HG03139 (cell line): ENCODE data around the gene INTS7.
"Not testable (repeated sequence)": the region's sequence is repeated elsewhere in the genome, so short reads cannot be mapped to it uniquely, and the experiment has no call there.

ENCODE experiments used
- ATAC-seq: cut with Tn5 transposase; IDR thresholded peaks from one replicate; pipeline ENCODE4 v1.9.1; 2021; ENCODE audit not compliant: unreplicated experiment

Gene INTS7

GRCh38 chr1:211986628-211987254 lies 48.6 kb downstream of the INTS7 start:
- no peak for ATAC-seq

- ATAC-seq: no peak
These were observed 49.6 kb downstream of the INTS7 start for GRCh38 chr1:211985556-211986264.

- ATAC-seq: no peak
These were observed 56.8 kb downstream of the INTS7 start for GRCh38 chr1:211978596-211978995.

- ATAC-seq: no peak
These were observed 60.0 kb downstream of the INTS7 start for GRCh38 chr1:211975152-211975941.

GRCh38 chr1:211973541-211973940 lies 61.8 kb downstream of the INTS7 start:
- ATAC-seq: no peak

- ATAC-seq: no peak
These were observed 67.0 kb downstream of the INTS7 start for GRCh38 chr1:211968200-211968834.

GRCh38 chr1:211967704-211968103 lies 67.7 kb downstream of the INTS7 start:
- no peak for ATAC-seq

GRCh38 chr1:211965108-211965805 lies 70.1 kb downstream of the INTS7 start:
- no peak for ATAC-seq

- ATAC-seq: no peak
These were observed 75.7 kb downstream of the INTS7 start for GRCh38 chr1:211959680-211960079.

- ATAC-seq: no peak
These were observed 76.1 kb downstream of the INTS7 start for GRCh38 chr1:211959221-211959620.

- ATAC-seq: not testable (repeated sequence)
These were observed 81.3 kb downstream of the INTS7 start for GRCh38 chr1:211954028-211954427.

GRCh38 chr1:211953543-211953942 lies 81.8 kb downstream of the INTS7 start:
- ATAC-seq: not testable (repeated sequence)

GRCh38 chr1:211952299-211952698 lies 83.1 kb downstream of the INTS7 start:
- no peak for ATAC-seq

GRCh38 chr1:211951856-211952255 lies 83.5 kb downstream of the INTS7 start:
- ATAC-seq: peak; percentile 97

GRCh38 chr1:211948377-211948776 lies 87.0 kb downstream of the INTS7 start:
- no peak for ATAC-seq

- ATAC-seq: no peak
These were observed 87.7 kb downstream of the INTS7 start for GRCh38 chr1:211947396-211948295.

- no peak for ATAC-seq
These were observed 90.4 kb downstream of the INTS7 start for GRCh38 chr1:211944733-211945500.

GRCh38 chr1:211942583-211942982 lies 92.8 kb downstream of the INTS7 start:
- ATAC-seq: no peak

- peak; percentile 70 for ATAC-seq
These were observed 95.4 kb downstream of the INTS7 start for GRCh38 chr1:211939876-211940468.
